GM12878 (cell line): ENCODE measurements around the gene SMPD3. TPM values are rescaled to one million over a fixed set of nuclear protein-coding genes. Genes with fewer than 3 reads are reported as not detected.
A peak's percentile ranks its signal among the peaks of the same experiment; 100 is the strongest.

Experiments
- ATAC-seq: fragments of 200-7000 bp; cut with Tn5 transposase; 3 replicates; pipeline ENCODE4 v1.9.1; 2020; ENCODE audit warnings: mild to moderate bottlenecking, moderate library complexity
- BruUV-seq: library from RNA; stranded (reverse); fragments of 400-500 nt; replicated peaks from 2 replicates; lab custom pipeline; 2021; lab: Mats Ljungman, UMichigan
- CTCF ChIA-PET: fragments of 300-600 bp; sonication (Branson Sonifier 250); formaldehyde crosslinking; extraction: SDS; loops from one replicate; lab custom pipeline; 2021; ENCODE audit warnings: inconsistent platforms; lab: Yijun Ruan, JAX
- POLR2A ChIA-PET: fragments of 350-600 bp; formaldehyde crosslinking; extraction: SDS; loops from one replicate; lab custom pipeline; 2021; ENCODE audit warnings: inconsistent platforms; lab: Charles Lee
- RAD21 ChIA-PET: fragments of 300-600 bp; sonication (Branson Sonifier 250); formaldehyde crosslinking; loops from one replicate; lab custom pipeline; 2023; ENCODE audit warnings: antibody characterized with exemption; ENCODE audit not compliant: unreplicated experiment; lab: Charles Lee
- SMC1A ChIA-PET: fragments of 300-600 bp; sonication (Branson Sonifier 250); formaldehyde crosslinking; loops from one replicate; lab custom pipeline; 2023; ENCODE audit not compliant: unreplicated experiment, uncharacterized antibody; lab: Charles Lee
- DNase-seq: peaks from one replicate; pipeline ENCODE4 v3.0.0-alpha.2; 2011; ENCODE audit warnings: low read depth, low spot score
- FAIRE-seq: peaks from 3 replicates; lab custom pipeline; 2011; peaks lifted over from hg19 to GRCh38; lab: Jason Lieb, UNC
- H2AFZ ChIP-seq: 2 replicates; pipeline ENCODE4 v1.6.0; 2011; ENCODE audit warnings: low read depth, low read length, control low read depth; ENCODE audit not compliant: control insufficient read depth
- H3K27ac ChIP-seq: 2 replicates; pipeline ENCODE4 v1.5.1; 2011; ENCODE audit warnings: control low read depth; ENCODE audit not compliant: control insufficient read depth, insufficient read depth
- H3K27me3 ChIP-seq, 2 experiments: replicated peaks in 1 of 2; 2 replicates each; pipeline versions ENCODE4 v1.6.0 to v1.6.1; 2011; ENCODE audit warnings: low read length in 1 of 2; ENCODE audit not compliant: control insufficient read depth in 2 of 2, insufficient read depth in 2 of 2
- H3K36me3 ChIP-seq, 2 experiments: 2 replicates each; pipeline ENCODE4 v1.5.1; 2011; ENCODE audit warnings: low read length in 1 of 2; ENCODE audit not compliant: control insufficient read depth in 2 of 2, insufficient read depth in 2 of 2
- H3K4me1 ChIP-seq: 2 replicates; pipeline ENCODE4 v1.6.1; 2011; ENCODE audit warnings: mild to moderate bottlenecking, low read length, moderate library complexity, mixed read lengths; ENCODE audit not compliant: control insufficient read depth, insufficient read depth
- H3K4me2 ChIP-seq: 2 replicates; pipeline ENCODE4 v1.6.0; 2011; ENCODE audit warnings: control low read depth; ENCODE audit not compliant: control insufficient read depth, insufficient read depth
- H3K4me3 ChIP-seq: fragments of 200-600 bp; sonication (generic); 2 replicates; pipeline ENCODE4 v1.5.1; 2016
- H3K79me2 ChIP-seq: 2 replicates; pipeline ENCODE4 v1.6.0; 2011; ENCODE audit warnings: low read length; ENCODE audit not compliant: control insufficient read depth, insufficient read depth
- H3K9ac ChIP-seq: 2 replicates; pipeline ENCODE4 v1.8.0; 2011; ENCODE audit warnings: low read length, control low read depth, mixed read lengths; ENCODE audit not compliant: control insufficient read depth, insufficient read depth
- H3K9me3 ChIP-seq: replicated peaks from 3 replicates; pipeline ENCODE4 v1.5.1; 2011; ENCODE audit warnings: mild to moderate bottlenecking, low read length; ENCODE audit not compliant: control insufficient read depth, insufficient read depth
- H4K20me1 ChIP-seq: 2 replicates; pipeline ENCODE4 v1.6.0; 2011; ENCODE audit not compliant: control insufficient read depth, insufficient read depth
- ASH2L ChIP-seq: fragments of 300-600, 200-600 bp; sonication (generic); IDR thresholded peaks from 2 replicates; pipeline ENCODE4 v1.6.1; 2017; ENCODE audit warnings: low read depth, mild to moderate bottlenecking, borderline replicate concordance
- CBX3 ChIP-seq: fragments of 200-600 bp; sonication (generic); IDR thresholded peaks from 2 replicates; pipeline ENCODE4 v1.6.1; 2016; ENCODE audit warnings: low read depth, borderline replicate concordance
- CHD4 ChIP-seq: fragments of 200-600 bp; sonication (generic); IDR thresholded peaks from 2 replicates; pipeline ENCODE4 v1.6.1; 2016; ENCODE audit warnings: mild to moderate bottlenecking
- EP300 ChIP-seq, 2 experiments: fragments of 150-350 bp in 1 of 2; IDR thresholded peaks; 2 replicates each; pipeline ENCODE4 v1.6.1; 2011 to 2012; ENCODE audit warnings: low read depth in 2 of 2, low read length in 2 of 2, borderline replicate concordance in 1 of 2, improper control_type of control experiment in 1 of 2, inconsistent platforms in 1 of 2; ENCODE audit not compliant: control insufficient read depth in 1 of 2
- ESRRA ChIP-seq: IDR thresholded peaks from 2 replicates; pipeline ENCODE4 v1.6.1; 2012; ENCODE audit warnings: mild to moderate bottlenecking, low read length, improper control_type of control experiment
- ETV6 ChIP-seq, 2 experiments: fragments of 450-650 bp in 1 of 2; IDR thresholded peaks in 1 of 2; conservative IDR thresholded peaks in 1 of 2; 2 replicates each; pipeline ENCODE4 v1.6.1; 2014; ENCODE audit warnings: antibody characterized with exemption in 1 of 2, borderline replicate concordance in 1 of 2, low read depth in 1 of 2, mild to moderate bottlenecking in 1 of 2, moderate library complexity in 1 of 2
- FOS ChIP-seq: IDR thresholded peaks from 3 replicates; pipeline ENCODE4 v1.6.1; 2011; ENCODE audit warnings: borderline replicate concordance; ENCODE audit not compliant: insufficient read length; ENCODE audit errors: extremely low read depth
- FOXK2 ChIP-seq: fragments of 450-650 bp; IDR thresholded peaks from 2 replicates; pipeline ENCODE4 v1.6.1; 2017; ENCODE audit warnings: mild to moderate bottlenecking, moderate library complexity
- MEF2B ChIP-seq: fragments of 450-650 bp; IDR thresholded peaks from 2 replicates; pipeline ENCODE4 v1.6.1; 2018; ENCODE audit warnings: mild to moderate bottlenecking, moderate library complexity; ENCODE audit not compliant: partially characterized antibody, poor library complexity, severe bottlenecking
- MTA3 ChIP-seq: IDR thresholded peaks from 2 replicates; pipeline ENCODE4 v1.6.1; 2012; ENCODE audit warnings: low read length, inconsistent platforms, borderline replicate concordance
- NFIC ChIP-seq: IDR thresholded peaks from 2 replicates; pipeline ENCODE4 v1.6.1; 2012; ENCODE audit warnings: low read depth, mild to moderate bottlenecking, inconsistent platforms, low read length, moderate library complexity
- NRF1 ChIP-seq: conservative IDR thresholded peaks from 2 replicates; pipeline ENCODE4 v1.6.1; 2011; ENCODE audit warnings: mild to moderate bottlenecking, low read depth, low read length, improper control_type of control experiment
- POLR2A ChIP-seq: IDR thresholded peaks from 2 replicates; pipeline ENCODE4 v1.6.1; 2011; ENCODE audit warnings: low read depth, mild to moderate bottlenecking, low read length
- RBBP5 ChIP-seq: fragments of 200-600 bp; sonication (generic); conservative IDR thresholded peaks from 2 replicates; pipeline ENCODE4 v1.6.1; 2016
- TCF3 ChIP-seq: IDR thresholded peaks from 2 replicates; pipeline ENCODE4 v1.6.1; 2012; ENCODE audit warnings: low read depth, mild to moderate bottlenecking, low read length, borderline replicate concordance; ENCODE audit not compliant: insufficient read depth
- WGBS: methylation state at CpG from one replicate; pipeline ENCODE4 v1.1.6; 2016; ENCODE audit warnings: low lambda C conversion rate; ENCODE audit not compliant: insufficient replicate concordance, insufficient coverage; ENCODE audit errors: missing lambda C conversion rate; 5-methylcytosine and 5-hydroxymethylcytosine counted together
- in situ Hi-C: fragments of 300-500 bp; cut with MboI; formaldehyde crosslinking; loops from 9 replicates; pipeline ENCODE4 v1.14.3; 2018; ENCODE audit warnings: mixed read lengths
- intact Hi-C: fragments of 100-400 bp; cut with micrococcal nuclease; formaldehyde crosslinking; loops from one replicate; pipeline ENCODE4 v1.14.2; 2022; ENCODE audit not compliant: unreplicated experiment
- polyA plus RNA-seq, 11 experiments: library from polyadenylated mRNA; depleted of rRNA in 4 of 11; unstranded in 6 of 11; stranded (reverse) in 5 of 11; fragments of >200 nt; fragmentation: Nextera tagmentation in 4 of 11; fragmentation: Illumina TruSeq in 1 of 11; extraction: Ambion mirVana in 4 of 11; extraction: Trizol in 1 of 11; gene quantifications; 1 replicate in 1 of 11; 2 replicates in 10 of 11; pipeline versions ENCODE4 v1.2.1 to v1.2.3, GENCODE V29; 2011 to 2016; ENCODE audit warnings: inconsistent platforms in 2 of 11, missing spikeins in 2 of 11, low read depth in 1 of 11
- total RNA-seq, 4 experiments: library from RNA; depleted of rRNA in 3 of 4; stranded (reverse); fragments of >200 nt in 3 of 4; fragmentation: Illumina TruSeq in 1 of 4; extraction: Trizol in 1 of 4; gene quantifications; 2 replicates each; pipeline versions ENCODE4 v1.2.1 to v1.2.3, GENCODE V29; 2013 to 2021
- TF ChIP-seq, protein P1 (sequence below): IDR thresholded peaks from 2 replicates; pipeline ENCODE4 v1.6.1; 2012; ENCODE audit warnings: low read length, inconsistent platforms
- TF ChIP-seq, protein P2 (sequence below), 3 experiments: IDR thresholded peaks in 2 of 3; conservative IDR thresholded peaks in 1 of 3; 2 replicates each; pipeline ENCODE4 v1.5.1; 2011; ENCODE audit warnings: low read depth in 3 of 3, low read length in 3 of 3, mild to moderate bottlenecking in 3 of 3, control low read depth in 2 of 3, moderate library complexity in 2 of 3, inconsistent platforms in 1 of 3, mixed read lengths in 1 of 3; ENCODE audit not compliant: control insufficient read depth in 2 of 3, insufficient read depth in 1 of 3; ENCODE audit errors: extremely low read depth in 1 of 3

The SMPD3 gene
- total and polyA plus RNA-seq, 10 of the 15 experiments (the other 5 are each of a cell fraction or from before 2014, with no cell fraction given), result 0.04 to 2.0 (median 1.2) TPM

DNA sequence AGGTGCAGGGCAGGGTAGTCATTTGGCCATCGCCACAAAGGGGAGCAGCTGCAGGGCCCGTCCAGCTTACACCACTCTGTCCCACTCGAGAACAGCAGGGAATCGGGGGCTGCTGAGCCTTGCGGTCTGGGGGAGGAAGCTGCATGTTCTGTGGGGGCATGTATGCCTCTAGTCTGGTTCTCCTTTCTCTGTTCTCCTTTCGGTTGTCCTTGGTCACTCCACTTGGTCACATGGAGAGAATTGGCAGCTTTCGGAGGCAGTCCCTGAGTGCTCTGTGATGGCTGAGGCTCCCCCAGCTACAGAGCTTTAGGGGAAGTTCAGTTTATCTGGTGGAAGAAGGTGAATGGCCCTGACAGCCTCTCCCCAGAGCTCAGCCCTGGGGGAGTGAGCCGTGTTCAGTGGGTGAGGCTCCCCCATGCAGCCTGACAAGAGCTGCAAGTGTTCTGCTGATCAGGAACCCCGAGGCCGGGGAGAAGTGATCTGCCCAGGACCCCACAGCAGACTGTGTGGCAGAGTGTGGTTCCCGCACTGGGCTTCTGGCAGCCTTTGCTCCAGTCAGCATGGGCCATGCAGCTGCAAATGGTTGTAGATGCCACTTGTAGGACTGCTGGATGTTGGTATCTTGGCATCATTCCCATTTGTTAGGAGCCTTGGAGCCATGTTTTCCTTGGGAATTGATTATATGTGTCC lies 22.3 kb upstream of the SMPD3 start (continued):
- no peak for TF ChIP-seq FOS

DNA sequence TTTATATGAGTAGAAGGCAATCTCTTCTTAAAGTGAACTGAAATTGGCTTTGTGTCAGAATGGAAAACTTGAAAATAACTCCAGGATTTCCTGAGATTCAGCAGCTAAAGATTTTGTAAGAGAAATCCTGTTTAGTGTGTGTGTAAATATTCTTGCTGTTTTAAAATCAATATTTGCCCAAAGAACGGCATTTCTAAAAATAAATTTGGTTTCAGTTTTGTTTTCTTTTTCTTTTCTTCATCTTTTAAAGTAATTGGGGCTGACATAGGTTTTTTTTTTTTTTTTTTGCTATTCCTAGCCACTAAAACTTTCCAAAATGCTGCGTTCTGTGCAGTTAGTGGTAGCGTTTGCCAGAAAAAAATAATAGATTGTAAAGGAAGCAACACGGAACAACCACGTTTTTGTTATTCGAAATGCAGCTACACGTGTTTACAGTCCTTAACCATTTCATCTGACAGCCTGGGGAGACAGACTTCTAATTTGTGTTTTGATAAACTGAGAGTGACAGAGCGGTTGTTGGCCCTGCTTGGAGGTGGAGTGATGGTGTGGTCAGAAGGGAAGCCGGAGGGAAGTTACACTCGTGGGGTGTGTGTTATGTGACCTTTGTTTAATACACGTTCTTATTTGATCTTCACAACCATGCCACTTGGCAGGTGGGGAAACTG lies 21.6 kb upstream of the SMPD3 start:
- H3K4me2 ChIP-seq, result peak overlapping the region; percentile 92
- no peaks in the 10 kb centered on the region for H3K79me2 ChIP-seq
- H3K27me3 ChIP-seq, result no peaks in the 10 kb centered on the region
- DNase-seq, result no peak
- no peak for FAIRE-seq
- ChIA-PET RAD21 (interaction anchor here (0.6 to 2.8 kb wide), 12 partner anchors 17 to 610 kb away, joined by 3 to 20 read pairs (median 4); partner anchors contain the start of genes PRMT7, SLC7A6OS and SMPD3), POLR2A (interaction anchor here (0.5 to 1.7 kb wide), 4 partner anchors 54 to 1907 kb away, joined by 3 to 5 read pairs (median 4); partner anchors contain the start of gene NFATC3), SMC1A (interaction anchor here (0.9 to 2.8 kb wide), 14 partner anchors 12 to 287 kb away, joined by 3 to 10 read pairs (median 4); partner anchors contain the start of genes SLC7A6 and SMPD3), CTCF (interaction anchor here (0.6 to 3.8 kb wide), 15 partner anchors 10 to 261 kb away, joined by 3 to 26 read pairs (median 3); partner anchors contain the start of gene PLA2G15)
- peak overlapping the region; percentile 96 for H3K27ac ChIP-seq
- H2AFZ ChIP-seq, result peak overlapping the region; percentile 68
- peak overlapping the region; percentile 75 for H3K9ac ChIP-seq
- H3K4me3 ChIP-seq, result peak overlapping the region; percentile 65; the same call in 1 of the 2 replicates
- no peaks in the 10 kb centered on the region for H4K20me1 ChIP-seq
- H3K9me3 ChIP-seq, result no peaks in the 10 kb centered on the region
- no TSS peak for BruUV-seq
- intact Hi-C loops, result loop anchor here (1.0 kb wide), 1 partner anchor 40 kb away; no protein-coding TSS in a partner anchor
- peaks cover 57% of the 10 kb centered on the region for H3K4me1 ChIP-seq
- H3K36me3 ChIP-seq, result no peaks in the 10 kb centered on the region
- in situ Hi-C loops, result no loop called here
- 2% methylated on average over 11 of the region's 11 CpGs for WGBS
- peak; percentile 52 for ATAC-seq
- TF ChIP-seq EP300 (IDR thresholded peaks at IDR 0.05; ENCODE audit: borderline replicate concordance in 1 of 2, control insufficient read depth in 1 of 2, low read depth in 2 of 2, low read length in 2 of 2) (0 out of 4 replicates have a peak, but pooled peaks of 1 of the 2 experiments have one; percentile 19), CBX3 (no peak), POLR2A (no peak), MTA3 (no peak), NFIC (peak; percentile 30; the same call in 1 of the 2 replicates), NRF1 (no peak), ASH2L (0 out of 2 replicates have a peak, but pooled peaks have one; percentile 10), RBBP5 (peak; percentile 56), ESRRA (no peak), FOXK2 (peak; percentile 19; the same call in 1 of the 2 replicates), TCF3 (no peak), MEF2B (peak; percentile 48), CHD4 (no peak; the same call in 1 of the 2 replicates), ETV6 (conservative IDR thresholded peaks at IDR 0.05 in 1 of 2, IDR thresholded peaks at IDR 0.05 in 1 of 2; ENCODE audit: borderline replicate concordance in 1 of 2, low read depth in 1 of 2) (no peak)
- TF ChIP-seq, protein P1, sequence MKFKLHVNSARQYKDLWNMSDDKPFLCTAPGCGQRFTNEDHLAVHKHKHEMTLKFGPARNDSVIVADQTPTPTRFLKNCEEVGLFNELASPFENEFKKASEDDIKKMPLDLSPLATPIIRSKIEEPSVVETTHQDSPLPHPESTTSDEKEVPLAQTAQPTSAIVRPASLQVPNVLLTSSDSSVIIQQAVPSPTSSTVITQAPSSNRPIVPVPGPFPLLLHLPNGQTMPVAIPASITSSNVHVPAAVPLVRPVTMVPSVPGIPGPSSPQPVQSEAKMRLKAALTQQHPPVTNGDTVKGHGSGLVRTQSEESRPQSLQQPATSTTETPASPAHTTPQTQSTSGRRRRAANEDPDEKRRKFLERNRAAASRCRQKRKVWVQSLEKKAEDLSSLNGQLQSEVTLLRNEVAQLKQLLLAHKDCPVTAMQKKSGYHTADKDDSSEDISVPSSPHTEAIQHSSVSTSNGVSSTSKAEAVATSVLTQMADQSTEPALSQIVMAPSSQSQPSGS, result 0 out of 2 replicates have a peak, but pooled peaks have one; percentile 25
- TF ChIP-seq, protein P2, sequence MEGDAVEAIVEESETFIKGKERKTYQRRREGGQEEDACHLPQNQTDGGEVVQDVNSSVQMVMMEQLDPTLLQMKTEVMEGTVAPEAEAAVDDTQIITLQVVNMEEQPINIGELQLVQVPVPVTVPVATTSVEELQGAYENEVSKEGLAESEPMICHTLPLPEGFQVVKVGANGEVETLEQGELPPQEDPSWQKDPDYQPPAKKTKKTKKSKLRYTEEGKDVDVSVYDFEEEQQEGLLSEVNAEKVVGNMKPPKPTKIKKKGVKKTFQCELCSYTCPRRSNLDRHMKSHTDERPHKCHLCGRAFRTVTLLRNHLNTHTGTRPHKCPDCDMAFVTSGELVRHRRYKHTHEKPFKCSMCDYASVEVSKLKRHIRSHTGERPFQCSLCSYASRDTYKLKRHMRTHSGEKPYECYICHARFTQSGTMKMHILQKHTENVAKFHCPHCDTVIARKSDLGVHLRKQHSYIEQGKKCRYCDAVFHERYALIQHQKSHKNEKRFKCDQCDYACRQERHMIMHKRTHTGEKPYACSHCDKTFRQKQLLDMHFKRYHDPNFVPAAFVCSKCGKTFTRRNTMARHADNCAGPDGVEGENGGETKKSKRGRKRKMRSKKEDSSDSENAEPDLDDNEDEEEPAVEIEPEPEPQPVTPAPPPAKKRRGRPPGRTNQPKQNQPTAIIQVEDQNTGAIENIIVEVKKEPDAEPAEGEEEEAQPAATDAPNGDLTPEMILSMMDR (IDR thresholded peaks at IDR 0.05 in 2 of 3, conservative IDR thresholded peaks at IDR 0.05 in 1 of 3; ENCODE audit: control insufficient read depth in 2 of 3, extremely low read depth in 1 of 3, insufficient read depth in 1 of 3, low read depth in 3 of 3, low read length in 3 of 3), result no peak
